UCSD-AML1 (cell line): ENCODE data around the gene EEF1B2.
"Not testable (repeated sequence)": the region's sequence is repeated elsewhere in the genome, so short reads cannot be mapped to it uniquely, and the experiment has no call there.

Experiments used
- DNase-seq: peaks from one replicate; lab custom pipeline; 2025; ENCODE audit not compliant: unreplicated experiment; lab: John Stamatoyannopoulos, UW

The EEF1B2 gene

GRCh38 chr2:206163251-206163880 lies 3.7 kb downstream of the EEF1B2 start:
- DNase-seq = no peak

DNA sequence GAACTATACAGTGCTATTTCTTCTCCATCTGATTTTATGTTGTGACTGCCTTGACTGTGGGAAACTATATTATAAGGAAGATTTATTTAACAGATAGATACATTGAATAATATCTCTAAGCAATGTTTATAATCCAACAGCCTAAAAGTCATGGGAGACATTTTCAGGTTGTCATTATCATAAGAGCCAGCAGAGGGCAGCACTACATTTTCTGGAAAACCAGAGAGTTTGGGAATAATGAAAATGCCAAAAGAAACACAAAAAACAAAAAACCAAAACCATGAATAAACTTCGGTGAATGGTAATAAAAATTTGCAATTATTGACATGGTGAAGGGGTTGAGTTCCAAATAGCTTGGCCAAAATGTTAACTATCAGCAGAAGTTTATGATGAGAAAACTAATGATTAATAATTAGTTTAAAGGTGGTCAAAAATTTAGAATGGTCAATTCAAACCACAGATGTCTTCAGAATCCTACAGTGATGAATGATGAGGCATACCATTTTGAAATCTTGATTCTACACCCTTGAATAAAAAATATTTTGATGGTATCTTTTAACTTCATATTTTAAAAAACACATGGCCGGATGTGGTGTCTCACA lies 4.7 kb downstream of the EEF1B2 start:
- DNase-seq = no peak

DNA sequence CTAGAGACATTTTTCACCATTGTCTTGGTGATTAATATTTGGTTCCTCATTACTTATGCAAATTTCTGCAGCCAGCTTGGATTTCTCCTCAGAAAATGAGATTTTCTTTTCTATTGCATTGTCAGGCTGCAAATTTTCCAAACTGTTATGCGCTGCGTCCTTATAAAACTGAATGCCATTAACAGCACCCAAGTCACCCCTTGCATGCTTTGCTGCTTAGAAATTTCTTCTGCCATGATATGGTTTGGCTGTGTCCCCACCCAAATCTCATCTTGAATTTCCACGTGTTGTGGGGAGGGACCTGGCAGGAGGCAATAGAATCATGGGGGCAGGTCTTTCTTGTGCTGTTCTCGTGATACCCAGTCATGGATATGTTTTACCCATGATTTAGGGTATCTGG lies 8.5 kb downstream of the EEF1B2 start:
- not testable (repeated sequence) for DNase-seq

- not testable (repeated sequence) for DNase-seq
Observed at GRCh38 chr2:206171624-206172397, 12.1 kb downstream of the EEF1B2 start.

GRCh38 chr2:206173147-206173546 lies 13.5 kb downstream of the EEF1B2 start:
- DNase-seq = no peak

DNA sequence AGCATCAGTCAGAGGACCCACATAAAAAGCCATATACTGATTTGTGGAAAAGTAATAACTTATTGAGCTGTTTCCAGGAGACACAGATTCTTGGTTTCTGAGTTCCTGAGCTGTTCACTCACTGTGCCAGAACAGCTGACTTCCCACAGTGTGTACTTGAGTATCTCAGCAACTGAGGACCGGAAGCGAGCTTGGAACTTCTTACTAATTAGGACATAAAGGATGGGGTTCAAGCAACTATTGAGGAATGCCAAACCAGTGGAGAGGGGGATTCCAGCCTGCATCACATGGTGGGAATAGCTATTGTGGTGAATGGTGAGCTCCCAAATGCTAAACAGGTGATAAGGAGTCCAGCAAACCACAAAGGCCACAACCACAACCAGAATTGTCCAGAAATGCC lies 16.4 kb downstream of the EEF1B2 start:
- DNase-seq = no peak

DNA sequence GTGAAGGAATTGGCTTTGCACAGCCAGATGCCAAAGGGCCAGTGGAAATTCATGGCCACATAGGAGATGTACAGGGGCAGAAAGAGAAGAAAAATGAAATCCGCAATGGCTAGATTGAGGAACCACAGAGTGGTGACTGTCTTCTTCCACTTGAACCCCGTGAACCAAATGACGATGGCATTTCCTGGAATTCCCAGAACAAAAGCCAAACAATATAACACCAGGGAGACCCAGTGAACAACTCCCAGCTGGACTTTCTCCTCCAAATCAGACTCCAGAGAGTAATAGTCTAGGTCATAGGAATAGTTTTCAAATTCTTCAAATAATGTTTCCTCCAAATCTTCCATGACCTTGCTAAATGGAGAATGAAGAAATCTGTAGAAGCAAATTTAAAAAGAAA lies 17.2 kb downstream of the EEF1B2 start:
- no peak for DNase-seq

DNA sequence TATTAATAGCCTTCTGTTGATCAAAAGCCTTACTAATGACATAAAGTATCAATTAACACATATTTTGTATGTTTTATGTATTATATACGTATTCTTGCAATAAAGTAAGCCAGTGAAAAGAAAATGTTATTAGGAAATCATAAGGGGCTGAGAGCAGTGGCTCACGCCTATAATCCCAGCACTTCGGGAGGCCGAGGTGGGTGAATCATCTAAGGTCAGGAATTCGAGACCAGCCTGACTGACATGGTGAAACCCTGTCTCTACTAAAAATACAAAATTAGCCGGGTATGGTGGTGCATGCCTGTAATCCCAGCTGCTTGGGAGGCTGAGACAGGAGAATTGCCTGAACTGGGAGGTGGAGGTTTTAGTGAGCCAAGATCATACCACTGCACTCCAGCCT lies 21.8 kb downstream of the EEF1B2 start:
- DNase-seq = not testable (repeated sequence)

DNA sequence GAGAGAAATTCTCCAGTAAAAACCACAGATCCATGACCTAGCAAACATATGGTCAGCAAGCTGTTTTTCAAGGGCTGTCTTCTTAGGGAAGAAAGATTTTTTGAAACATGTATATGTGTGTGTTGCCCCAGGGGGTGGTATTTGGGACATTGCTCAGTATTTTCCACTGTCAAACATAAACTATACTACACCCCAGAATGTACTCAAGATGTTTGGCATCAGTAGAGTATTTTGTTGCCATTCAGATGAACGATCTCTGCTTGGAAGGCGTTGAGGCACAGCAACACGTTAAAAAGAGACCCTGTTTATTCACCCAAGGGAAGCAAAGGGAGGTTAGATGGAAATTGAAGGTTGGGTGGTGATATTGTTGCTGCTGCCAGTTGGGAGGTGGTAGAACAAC lies 30.0 kb downstream of the EEF1B2 start:
- no peak for DNase-seq

DNA sequence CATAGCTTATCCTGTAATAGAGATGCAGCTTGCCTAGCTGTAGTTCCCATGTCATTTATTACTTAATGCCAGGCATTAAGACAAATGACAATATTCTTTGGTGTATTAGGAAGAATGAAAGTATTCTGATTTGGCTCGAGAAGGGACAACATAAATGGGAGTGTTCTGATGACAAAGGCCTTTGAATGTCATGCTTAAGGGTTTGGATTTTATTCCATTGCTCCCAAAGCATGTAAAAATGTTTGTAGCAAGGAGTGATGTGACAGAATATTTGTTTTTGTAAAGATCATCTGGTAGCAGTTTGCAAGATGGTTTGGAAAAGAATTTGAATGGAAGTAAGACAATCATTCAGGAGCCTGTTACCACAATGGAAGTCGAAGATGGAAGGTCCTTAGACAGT lies 30.4 kb downstream of the EEF1B2 start:
- no peak for DNase-seq

- no peak for DNase-seq
Observed at GRCh38 chr2:206190689-206191088, 31.0 kb downstream of the EEF1B2 start.

DNA sequence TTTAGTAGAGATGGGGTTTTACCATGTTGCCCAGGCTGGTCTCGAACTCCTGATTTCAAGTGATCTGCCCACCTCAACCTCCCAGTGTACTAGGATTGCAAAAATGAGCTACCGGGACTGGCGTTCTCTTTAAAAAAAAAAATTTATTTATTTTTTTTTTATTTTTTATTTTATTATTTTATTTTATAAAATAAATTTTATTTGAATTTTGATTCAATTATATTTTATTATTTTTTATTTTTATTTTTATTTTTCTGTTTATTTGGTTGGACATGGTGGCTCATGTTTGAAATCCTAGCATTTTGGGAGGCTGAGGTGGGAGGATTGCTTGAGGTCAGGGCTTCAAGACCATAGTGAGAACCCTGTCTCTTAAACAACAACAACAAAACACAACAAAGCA lies 32.5 kb downstream of the EEF1B2 start:
- no peak for DNase-seq

- no peak for DNase-seq
Observed at GRCh38 chr2:206193671-206194357, 34.1 kb downstream of the EEF1B2 start.

DNA sequence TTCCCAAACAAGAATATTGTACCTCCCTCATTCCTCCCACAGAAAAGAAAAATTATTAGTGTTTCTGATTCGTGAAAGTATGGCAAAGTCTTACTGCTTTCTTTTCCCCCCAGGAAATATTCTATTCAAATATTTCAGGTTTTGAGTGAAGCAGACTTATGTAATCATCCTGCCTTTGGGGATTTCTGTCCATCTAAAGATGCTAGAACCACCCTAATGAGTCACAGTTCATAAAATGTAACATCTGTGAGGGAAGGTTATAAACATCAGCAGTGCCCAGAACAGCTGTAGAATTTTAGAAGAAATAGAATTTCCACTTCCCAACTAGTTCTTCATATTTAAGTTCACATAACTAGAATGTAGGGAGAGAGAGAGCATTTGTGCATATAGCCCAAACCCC lies 39.0 kb downstream of the EEF1B2 start:
- no peak for DNase-seq

DNA sequence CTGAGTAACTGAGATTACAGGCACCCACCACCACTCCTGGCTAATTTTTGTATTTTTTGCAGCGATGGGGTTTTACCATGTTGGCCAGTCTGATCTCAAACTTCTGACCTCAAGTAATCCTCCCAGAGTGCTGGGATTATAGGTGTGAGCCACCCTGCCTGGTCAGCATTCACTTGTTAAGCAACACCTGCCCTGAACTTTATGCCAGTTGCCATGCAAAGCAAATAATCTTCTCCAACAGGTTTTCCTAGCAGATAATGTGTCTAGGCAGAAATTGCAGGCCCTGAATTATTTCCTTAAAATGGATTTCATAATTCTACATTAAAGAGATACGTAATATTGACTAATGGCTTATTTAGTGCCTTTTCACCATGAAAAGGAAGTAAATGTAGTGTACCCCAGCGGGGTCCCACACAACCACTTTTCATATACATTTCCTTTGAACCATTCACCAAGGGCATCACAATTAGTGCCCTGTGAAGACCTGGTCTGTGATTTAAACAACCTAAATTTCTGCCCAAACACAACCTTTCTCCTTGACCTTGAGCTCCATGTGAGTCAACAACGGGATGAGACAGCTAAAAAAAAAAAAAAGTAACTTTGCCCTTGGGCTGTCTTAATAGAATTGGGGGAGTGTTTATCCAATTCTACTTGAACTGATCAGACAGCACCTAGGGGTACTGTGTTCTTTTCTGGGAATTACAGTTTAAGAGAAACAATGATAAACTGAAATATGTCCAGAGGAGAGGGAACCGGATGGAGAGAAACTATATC lies 41.6 kb downstream of the EEF1B2 start:
- no peak for DNase-seq

DNA sequence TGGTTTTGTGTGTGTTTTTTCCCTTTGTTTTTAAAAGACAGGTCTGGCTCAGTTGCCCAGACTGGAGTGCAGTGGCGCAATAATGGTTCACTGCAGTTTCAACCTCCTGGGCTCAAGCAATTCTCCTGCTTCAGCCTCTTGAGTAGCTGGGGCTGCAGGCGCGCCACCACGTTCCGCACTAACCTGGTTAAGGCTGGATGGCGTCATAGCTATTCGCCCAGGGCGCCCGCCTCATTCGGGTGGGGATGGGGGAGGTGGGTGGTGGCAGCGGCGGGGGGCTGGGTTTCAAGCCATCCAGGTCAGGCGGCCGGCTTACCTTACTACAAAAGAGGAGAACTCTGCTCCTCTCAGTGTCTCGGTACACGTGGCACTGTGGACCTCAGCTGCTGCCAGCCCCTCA lies 42.8 kb downstream of the EEF1B2 start:
- DNase-seq = no peak

GRCh38 chr2:206203331-206203730 lies 43.6 kb downstream of the EEF1B2 start:
- DNase-seq = no peak

DNA sequence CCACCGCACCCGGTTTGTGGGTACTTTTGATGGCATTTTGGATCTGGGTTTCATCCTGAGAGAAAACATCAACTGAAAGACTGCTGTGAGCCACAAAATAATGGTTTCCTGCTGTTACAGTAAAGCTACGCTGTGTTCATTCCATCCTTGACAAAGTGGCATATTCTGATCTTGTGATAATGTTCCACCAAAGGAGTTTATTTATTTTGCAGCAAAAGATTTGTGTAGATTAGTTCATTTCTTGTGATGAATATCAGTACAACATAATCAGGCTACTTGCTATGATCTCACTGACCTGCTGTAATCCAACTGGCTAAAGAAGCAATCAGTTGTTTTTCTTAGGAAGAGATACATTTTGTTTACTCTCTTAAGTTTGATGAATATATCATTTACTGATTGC lies 45.0 kb downstream of the EEF1B2 start:
- DNase-seq = no peak

DNA sequence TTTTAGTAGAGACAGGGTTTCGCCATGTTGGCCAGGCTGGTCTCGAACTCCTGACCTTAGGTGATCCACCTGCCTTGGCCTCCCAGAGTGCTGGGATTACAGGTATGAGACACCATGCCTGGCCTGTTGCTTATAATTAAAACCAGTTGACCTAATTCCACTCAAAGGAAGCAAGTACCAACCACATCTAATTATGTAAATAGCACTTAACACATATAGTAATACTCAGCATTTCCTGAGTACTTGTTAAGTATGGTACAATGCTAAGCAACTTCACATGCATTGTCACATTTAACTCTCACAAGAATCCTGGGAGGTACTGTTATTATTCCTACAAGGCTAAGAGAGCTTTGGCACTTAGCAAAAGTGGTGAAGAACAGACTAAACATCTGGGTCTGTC lies 47.6 kb downstream of the EEF1B2 start:
- not testable (repeated sequence) for DNase-seq

- no peak for DNase-seq
Observed at GRCh38 chr2:206208900-206209299, 49.2 kb downstream of the EEF1B2 start.

GRCh38 chr2:206211657-206212255 lies 52.1 kb downstream of the EEF1B2 start:
- DNase-seq = no peak
